Measurements from ENCODE around the gene ACAA1.

Gene ACAA1

DNA sequence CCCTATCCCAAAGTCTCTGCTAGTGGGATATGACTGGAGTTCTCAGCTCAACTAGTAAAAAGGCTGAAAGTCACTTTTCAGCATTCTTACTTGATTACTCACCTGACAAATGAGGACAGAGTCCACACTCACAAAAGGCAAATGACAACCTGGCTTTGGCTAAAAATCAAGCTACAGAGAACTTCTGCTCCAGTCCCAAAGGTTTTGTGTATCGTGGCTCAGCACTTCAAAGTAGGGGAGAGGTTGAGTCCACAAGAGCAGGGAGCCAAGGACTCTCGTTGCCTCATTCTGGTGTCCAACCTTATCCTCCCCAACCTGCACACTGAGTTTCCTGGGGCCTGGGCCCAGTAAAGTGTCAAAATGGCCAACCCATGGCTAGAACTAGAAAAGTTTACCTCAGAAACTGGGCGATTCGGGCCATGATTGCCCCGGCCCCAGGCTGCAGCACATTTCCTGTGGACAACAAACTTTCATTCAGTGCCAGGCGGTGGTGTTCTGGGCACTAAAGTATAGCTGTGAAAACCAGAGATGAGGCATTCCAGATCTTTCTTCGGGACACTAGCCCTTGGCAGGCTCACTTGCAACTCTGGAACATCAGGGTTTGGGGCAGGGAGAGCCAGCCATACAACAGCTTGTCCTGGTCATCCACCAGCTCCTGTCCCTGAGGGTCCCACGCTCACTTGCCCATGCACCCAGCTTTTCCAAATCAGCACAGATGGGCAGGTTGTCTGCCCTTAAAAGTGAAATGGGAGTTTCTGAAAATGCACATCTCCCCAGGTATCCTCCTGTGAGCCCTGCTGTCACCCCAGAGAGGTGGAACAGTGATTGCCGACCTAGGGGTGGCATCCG is 3.1 kb downstream of the ACAA1 start:
- DNase-seq = no peak

- no peak for DNase-seq
Observed at GRCh38 chr3:38133209-38133556, 3.7 kb downstream of the ACAA1 start.

DNA sequence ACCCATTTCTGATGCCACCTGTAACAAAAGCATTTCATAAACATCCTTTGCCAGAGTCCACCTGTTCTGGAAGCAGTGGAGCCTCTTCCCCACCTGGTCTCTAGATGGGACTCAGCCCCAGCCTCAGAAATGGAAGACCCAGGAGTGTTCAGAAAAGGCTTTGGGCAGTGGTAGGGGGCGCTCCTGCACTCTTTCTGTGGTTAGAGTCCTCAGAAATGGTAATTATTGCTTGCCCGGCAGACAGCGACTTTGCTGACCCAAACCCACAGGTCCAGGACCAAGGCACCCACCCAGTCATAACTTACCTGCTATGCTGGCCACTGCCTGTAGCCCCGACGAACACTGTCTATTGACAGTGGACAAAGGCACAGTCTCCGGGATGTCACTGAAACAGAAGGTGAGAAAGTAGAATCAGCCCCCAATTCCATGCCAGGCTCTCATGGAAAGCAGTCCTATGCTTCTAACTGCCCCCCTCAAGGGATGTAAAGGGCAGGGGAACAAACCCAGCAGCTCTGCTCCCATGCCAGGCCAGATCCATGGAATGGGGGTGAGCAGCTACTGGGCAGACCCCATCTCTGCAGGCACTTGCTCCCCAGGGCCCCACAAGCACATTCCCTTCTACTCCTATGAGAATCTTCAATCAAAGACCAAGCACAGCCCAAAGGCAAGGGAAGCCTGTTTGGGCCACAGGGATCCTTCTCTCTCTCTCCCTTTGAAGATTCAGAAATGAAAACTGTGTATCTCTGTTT is 5.1 kb downstream of the ACAA1 start:
- DNase-seq = no peak

DNA sequence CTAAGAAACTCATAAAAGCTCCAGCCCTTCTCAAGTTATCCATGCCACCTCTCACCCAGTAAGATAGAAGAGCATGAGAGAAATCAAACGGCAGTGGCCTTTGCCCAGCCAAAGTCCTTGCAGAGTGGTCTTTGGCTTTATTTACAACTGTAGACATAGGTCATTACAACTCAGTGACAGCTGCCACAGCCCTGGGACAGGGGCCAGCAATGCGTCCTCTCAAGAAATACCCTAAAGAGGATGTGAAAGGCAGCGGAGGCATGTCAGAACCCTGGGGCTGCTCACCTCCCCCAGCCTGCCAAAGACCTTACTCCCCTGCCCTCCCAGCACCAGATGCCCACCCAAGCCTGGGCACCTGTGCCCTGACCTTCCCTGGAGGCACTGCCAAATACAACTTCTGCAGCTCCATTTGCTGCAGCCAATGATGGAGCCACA is 6.3 kb downstream of the ACAA1 start:
- DNase-seq = no peak

GRCh38 chr3:38129058-38129457 is 7.9 kb downstream of the ACAA1 start:
- DNase-seq = no peak

DNA sequence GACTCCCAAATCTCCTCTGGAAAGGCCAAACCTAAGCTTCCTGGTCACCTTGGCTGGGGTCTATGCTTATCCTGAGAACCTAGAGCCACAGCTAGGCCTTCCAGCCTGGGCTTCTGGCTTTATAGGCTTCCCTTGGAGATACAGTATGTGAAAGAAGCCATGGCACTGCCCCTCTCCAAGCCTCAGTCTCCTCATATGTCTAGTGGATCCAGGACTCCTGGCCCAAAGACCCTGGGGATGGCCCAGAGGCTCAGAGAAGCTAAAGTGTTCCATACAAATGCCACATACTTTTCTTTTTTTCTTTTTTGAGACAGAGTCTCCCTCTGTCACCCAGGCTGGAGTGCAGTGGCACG is 8.6 kb downstream of the ACAA1 start:
- no peak for DNase-seq

- DNase-seq = no peak
Observed at GRCh38 chr3:38127611-38128302, 9.2 kb downstream of the ACAA1 start.

DNA sequence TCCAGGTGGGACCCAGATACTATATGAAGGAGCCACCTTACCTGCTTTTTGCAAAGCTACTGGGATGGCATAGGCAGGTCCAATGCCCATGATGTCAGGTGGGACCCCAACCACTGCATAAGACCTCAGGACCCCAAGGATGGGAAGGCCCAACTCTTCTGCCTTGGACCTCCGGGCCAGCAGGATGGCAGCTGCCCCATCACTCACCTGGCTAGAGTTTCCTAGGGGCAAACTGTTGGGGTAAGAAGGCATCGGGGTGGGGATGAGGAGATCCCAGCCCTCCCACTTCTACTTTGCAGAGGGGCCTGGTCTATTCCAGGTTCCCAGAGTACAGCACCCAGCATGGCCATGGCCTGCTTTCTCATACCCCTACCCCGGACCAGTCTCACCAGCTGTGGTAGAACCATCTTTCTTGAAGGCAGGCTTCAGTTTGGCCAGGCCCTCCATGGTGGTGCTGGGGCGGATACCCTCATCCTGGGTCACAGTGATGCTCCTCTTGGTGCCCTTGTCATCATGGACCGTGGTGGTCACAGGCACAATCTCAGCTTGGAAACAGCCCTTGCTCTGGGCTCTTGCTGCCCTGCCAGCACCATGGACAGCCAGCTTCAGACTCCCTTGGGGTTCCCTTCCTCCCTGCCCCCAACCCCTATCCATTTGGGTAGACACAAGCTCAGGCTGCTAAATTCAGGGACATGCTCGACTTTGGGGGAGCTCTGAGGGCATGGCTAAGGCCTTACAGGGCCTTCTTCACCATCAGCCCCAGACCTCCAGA is 10.6 kb downstream of the ACAA1 start:
- DNase-seq = no peak

- no peak for DNase-seq
Observed at GRCh38 chr3:38125305-38126120, 11.4 kb downstream of the ACAA1 start.

GRCh38 chr3:38124324-38125122 is 12.4 kb downstream of the ACAA1 start:
- no peak for DNase-seq

GRCh38 chr3:38122712-38123290 is 14.1 kb downstream of the ACAA1 start:
- no peak for DNase-seq

DNA sequence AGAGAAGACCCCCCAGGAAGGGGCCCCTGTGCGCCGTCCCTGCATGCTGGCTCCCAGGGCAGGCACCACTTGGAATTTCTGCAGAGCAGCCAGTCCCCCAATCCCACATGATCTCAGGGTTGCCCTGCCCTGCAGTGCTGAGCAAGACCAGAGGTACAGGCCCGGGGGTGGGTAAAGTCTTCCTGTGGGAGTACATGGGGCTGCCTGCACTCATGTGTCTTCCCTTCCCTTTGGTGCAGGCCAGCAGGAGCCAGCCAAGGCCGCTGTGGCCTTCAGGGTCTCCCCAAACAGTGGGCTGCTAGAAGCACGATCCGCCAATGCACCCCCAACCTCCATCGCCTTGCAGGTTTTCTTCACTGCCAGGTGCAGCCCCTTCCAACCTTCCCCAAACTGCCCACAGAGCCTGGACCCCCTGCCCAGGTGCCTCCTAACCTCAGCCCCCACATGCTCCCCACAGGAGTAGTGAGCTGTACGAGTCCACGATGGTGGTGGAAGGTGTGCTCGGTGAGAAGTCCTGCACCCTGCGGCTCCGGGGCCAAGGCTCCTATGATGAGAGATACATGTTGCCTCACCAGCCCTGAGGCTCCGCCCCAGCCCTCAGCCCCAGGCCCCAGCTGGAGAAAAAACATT is 15.0 kb downstream of the ACAA1 start:
- DNase-seq = no peak

DNA sequence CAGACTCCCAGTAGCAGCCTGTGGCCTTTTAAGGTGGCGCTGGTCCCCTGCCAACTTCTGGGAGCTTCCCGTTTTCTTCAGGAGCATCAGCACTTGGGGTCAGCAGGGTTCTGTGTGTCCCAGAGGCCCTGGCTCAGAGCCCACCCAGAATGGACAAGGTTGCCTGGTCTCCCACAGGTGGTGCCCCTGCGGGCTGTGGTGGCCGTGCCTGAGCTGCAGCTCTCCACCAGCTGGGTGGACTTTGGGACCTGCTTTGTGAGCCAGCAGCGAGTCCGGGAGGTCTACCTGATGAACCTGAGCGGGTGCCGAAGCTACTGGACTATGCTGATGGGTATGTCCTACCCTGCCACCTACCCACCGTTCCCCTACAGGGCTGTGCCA is 15.5 kb downstream of the ACAA1 start:
- no peak for DNase-seq

GRCh38 chr3:38120693-38121450 is 16.1 kb downstream of the ACAA1 start:
- DNase-seq = no peak

- no peak for DNase-seq
Observed at GRCh38 chr3:38119821-38120692, 16.9 kb downstream of the ACAA1 start.

- DNase-seq = no peak
Observed at GRCh38 chr3:38119248-38119544, 17.7 kb downstream of the ACAA1 start.

- DNase-seq = no peak
Observed at GRCh38 chr3:38118421-38119247, 18.3 kb downstream of the ACAA1 start.
